ENCODE data around the gene RAB40C.

GRCh38 chr16:644556-644955 lies 54.7 kb downstream of the RAB40C start:
- TF ChIP-seq CTCF (IDR thresholded peaks at IDR 0.05) (no peak), POLR2AphosphoS5 (IDR thresholded peaks at IDR 0.05) (no peak)
